Measurements from ENCODE around the gene EML1.

Gene EML1

DNA sequence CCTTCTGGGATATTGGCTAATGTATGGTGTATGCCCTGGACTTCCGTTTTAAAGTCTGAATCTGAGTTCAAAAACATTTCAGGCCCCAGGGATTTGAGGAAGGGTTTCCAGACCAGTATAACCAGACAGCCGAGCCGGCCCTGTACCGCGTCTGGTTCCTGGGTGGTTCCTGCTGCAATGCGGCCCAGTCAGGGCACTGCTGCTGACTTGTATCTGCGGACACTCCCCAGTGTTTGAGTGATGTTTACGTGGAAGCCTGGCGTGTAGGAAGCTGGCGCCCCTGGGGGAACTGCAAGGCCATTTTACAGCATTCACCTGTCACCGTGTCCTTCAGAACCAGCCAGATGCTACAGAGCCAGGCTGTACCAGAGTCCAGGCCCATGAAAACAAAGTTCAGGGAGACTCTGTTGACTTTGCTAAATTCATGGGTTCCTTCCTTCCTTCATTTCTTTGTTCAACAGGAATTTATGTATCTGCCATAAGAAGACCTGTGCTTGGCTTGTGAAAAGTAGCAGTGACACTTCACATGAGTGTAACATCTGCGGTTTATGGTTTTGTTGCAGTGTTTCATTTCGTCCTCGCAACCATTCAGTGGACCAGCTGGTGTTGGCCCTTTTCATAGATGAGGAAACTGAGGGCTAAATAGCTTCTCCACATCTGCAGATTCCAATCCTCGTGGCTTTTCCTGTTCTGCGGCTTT is 16.8 kb downstream of the EML1 start:
- no peak for TF ChIP-seq POLR2A (IDR thresholded peaks at IDR 0.05; ENCODE audit: extremely low read depth, insufficient read length)
- TF ChIP-seq, protein P1, sequence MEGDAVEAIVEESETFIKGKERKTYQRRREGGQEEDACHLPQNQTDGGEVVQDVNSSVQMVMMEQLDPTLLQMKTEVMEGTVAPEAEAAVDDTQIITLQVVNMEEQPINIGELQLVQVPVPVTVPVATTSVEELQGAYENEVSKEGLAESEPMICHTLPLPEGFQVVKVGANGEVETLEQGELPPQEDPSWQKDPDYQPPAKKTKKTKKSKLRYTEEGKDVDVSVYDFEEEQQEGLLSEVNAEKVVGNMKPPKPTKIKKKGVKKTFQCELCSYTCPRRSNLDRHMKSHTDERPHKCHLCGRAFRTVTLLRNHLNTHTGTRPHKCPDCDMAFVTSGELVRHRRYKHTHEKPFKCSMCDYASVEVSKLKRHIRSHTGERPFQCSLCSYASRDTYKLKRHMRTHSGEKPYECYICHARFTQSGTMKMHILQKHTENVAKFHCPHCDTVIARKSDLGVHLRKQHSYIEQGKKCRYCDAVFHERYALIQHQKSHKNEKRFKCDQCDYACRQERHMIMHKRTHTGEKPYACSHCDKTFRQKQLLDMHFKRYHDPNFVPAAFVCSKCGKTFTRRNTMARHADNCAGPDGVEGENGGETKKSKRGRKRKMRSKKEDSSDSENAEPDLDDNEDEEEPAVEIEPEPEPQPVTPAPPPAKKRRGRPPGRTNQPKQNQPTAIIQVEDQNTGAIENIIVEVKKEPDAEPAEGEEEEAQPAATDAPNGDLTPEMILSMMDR (IDR thresholded peaks at IDR 0.05; ENCODE audit: low read depth, low read length): no peak
- DNase-seq (ENCODE audit: low read depth): peak; percentile 27
- no peak overlapping the region for H3K4me3 ChIP-seq (ENCODE audit: low read depth, low read length)

DNA sequence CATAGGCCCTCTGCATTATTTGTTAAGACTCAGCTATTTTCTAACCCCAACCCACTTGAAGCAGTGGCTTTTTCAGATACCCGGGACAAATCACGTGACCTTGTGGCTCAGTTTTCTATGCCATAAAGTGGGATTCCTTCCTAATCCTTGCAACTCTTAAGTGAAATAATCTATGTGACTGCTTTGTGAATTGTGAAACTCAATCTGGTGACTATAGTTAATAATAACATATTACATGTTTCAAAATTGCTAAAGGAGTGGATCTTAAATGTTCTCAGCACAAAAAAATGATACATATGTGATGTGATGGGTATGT is 17.3 kb downstream of the EML1 start:
- no peak for DNase-seq (ENCODE audit: low read depth)
- no peak overlapping the region for H3K4me3 ChIP-seq (ENCODE audit: low read depth, low read length)
- TF ChIP-seq POLR2A (IDR thresholded peaks at IDR 0.05; ENCODE audit: extremely low read depth, insufficient read length) (no peak), MYC (IDR thresholded peaks at IDR 0.05; ENCODE audit: low read depth, low read length) (no peak)
- TF ChIP-seq, protein P1 (IDR thresholded peaks at IDR 0.05; ENCODE audit: low read depth, low read length): no peak
- TF ChIP-seq, protein P2, sequence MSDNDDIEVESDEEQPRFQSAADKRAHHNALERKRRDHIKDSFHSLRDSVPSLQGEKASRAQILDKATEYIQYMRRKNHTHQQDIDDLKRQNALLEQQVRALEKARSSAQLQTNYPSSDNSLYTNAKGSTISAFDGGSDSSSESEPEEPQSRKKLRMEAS (IDR thresholded peaks at IDR 0.05; ENCODE audit: low read depth, low read length): no peak

DNA sequence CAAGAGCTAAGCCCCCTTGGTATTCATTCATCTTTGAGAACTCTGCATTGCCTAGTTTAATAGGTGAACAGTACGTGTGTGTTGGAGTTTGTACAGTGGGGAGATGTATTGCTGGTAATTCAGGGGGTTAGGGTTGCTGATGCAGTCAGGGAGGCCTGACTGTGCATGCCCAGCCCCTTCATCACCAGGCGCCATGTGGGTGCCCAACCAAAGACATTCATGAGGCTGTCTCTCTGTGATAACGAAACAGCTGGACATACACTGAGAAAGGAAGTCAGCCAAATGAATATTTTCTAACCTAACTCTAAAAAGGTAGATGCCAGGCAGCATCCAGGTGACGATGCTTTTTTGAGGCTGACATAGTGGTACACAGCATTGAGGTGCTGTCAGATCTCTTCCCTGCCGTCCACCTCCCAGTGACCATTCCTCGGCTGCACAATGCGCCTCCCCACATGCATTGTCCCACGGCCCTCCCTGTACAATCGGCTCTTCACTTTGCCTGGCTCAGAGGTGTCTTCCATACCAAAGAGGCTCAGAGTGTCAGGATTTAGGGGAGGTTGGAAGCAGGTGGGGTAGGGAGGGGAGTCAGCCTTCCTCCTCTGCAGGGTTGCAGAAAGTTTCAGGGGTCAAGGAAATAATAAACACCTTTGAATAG is 19.0 kb downstream of the EML1 start:
- TF ChIP-seq, protein P2 (IDR thresholded peaks at IDR 0.05; ENCODE audit: low read depth, low read length): no peak
- TF ChIP-seq POLR2A (IDR thresholded peaks at IDR 0.05; ENCODE audit: extremely low read depth, insufficient read length) (no peak), MYC (IDR thresholded peaks at IDR 0.05; ENCODE audit: low read depth, low read length) (no peak)
- TF ChIP-seq, protein P1 (IDR thresholded peaks at IDR 0.05; ENCODE audit: low read depth, low read length): no peak
- no peak overlapping the region for H3K4me3 ChIP-seq (ENCODE audit: low read depth, low read length)
- no peak for DNase-seq (ENCODE audit: low read depth)

DNA sequence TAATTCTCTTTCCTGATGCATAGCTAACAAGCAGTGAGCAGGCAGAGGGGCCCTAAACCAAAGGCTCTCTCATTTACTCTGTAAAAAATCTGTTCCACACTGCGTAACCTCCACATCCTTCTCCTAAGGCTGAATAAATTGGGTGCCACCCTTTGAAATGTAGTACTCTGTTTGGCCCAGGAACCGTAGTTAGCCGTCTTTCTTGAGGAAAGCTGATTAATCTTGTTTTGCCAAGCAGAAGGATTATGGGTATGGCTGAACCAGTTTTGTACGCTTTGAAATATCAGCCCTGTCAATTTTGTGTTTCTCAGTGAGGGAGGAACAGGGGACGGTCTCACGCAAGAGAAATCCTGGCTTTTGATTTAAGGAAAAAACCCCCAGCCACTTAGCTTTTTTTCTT is 19.7 kb downstream of the EML1 start:
- TF ChIP-seq, protein P2 (IDR thresholded peaks at IDR 0.05; ENCODE audit: low read depth, low read length): no peak
- TF ChIP-seq, protein P1 (IDR thresholded peaks at IDR 0.05; ENCODE audit: low read depth, low read length): no peak
- no peak for TF ChIP-seq POLR2A (IDR thresholded peaks at IDR 0.05; ENCODE audit: extremely low read depth, insufficient read length)
- no peak for TF ChIP-seq MYC (IDR thresholded peaks at IDR 0.05; ENCODE audit: low read depth, low read length)
- DNase-seq (ENCODE audit: low read depth): no peak
- no peak overlapping the region for H3K4me3 ChIP-seq (ENCODE audit: low read depth, low read length)

DNA sequence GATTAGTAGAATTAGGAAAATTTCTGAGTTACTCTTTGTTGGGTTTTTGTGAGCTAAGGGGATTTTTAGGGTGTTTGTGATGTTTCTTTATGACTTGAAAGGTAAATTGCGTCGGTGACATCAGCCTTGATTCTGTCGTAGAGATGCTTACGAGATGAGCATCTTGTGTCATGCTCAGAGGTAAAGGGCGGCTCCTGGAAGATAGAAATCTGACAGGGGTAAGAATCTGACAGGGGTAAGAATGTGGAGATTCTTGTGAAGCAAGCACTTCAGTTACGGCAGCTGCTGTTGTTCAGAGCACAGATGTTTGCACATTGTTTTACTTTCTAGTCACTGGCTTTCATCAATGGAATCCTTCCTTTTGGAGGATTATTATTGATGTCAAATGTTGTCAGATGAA is 22.5 kb downstream of the EML1 start:
- TF ChIP-seq, protein P1 (IDR thresholded peaks at IDR 0.05; ENCODE audit: low read depth, low read length): no peak
- TF ChIP-seq, protein P2 (IDR thresholded peaks at IDR 0.05; ENCODE audit: low read depth, low read length): no peak
- TF ChIP-seq POLR2A (IDR thresholded peaks at IDR 0.05; ENCODE audit: extremely low read depth, insufficient read length) (no peak), MYC (IDR thresholded peaks at IDR 0.05; ENCODE audit: low read depth, low read length) (no peak)
- no peak for DNase-seq (ENCODE audit: low read depth)
- no peak overlapping the region for H3K4me3 ChIP-seq (ENCODE audit: low read depth, low read length)

Measured in NB4 (cell line).